ENCODE data around the gene SEMA4F.

- TF ChIP-seq, protein P1, sequence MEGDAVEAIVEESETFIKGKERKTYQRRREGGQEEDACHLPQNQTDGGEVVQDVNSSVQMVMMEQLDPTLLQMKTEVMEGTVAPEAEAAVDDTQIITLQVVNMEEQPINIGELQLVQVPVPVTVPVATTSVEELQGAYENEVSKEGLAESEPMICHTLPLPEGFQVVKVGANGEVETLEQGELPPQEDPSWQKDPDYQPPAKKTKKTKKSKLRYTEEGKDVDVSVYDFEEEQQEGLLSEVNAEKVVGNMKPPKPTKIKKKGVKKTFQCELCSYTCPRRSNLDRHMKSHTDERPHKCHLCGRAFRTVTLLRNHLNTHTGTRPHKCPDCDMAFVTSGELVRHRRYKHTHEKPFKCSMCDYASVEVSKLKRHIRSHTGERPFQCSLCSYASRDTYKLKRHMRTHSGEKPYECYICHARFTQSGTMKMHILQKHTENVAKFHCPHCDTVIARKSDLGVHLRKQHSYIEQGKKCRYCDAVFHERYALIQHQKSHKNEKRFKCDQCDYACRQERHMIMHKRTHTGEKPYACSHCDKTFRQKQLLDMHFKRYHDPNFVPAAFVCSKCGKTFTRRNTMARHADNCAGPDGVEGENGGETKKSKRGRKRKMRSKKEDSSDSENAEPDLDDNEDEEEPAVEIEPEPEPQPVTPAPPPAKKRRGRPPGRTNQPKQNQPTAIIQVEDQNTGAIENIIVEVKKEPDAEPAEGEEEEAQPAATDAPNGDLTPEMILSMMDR (IDR thresholded peaks at IDR 0.05): no peak
- TF ChIP-seq EP300 (IDR thresholded peaks at IDR 0.05) (no peak), POLR2A (IDR thresholded peaks at IDR 0.05) (no peak)
Observed at GRCh38 chr2:74696829-74697228, 42.8 kb downstream of the SEMA4F start.

Data from ovary (tissue), 3 donors.